ENCODE measurements around the gene ARHGAP6.
A peak's percentile ranks its signal among the peaks of the same experiment; 100 is the strongest.

Gene ARHGAP6

GRCh38 chrX:11111037-11111851 is 554.5 kb downstream of the ARHGAP6 start, which contains the start of gene HCCS:
Gene HCCS, plus strand, starts transcription at chrX:11111332. Its CDS starts 729 bp downstream, at chrX:11112061.
- DNase-seq (ENCODE audit: low spot score): peak; percentile 82

- no peak for DNase-seq (ENCODE audit: low spot score)
Observed at GRCh38 chrX:11109968-11110367, 555.8 kb downstream of the ARHGAP6 start.

GRCh38 chrX:11108253-11108941 is 557.3 kb downstream of the ARHGAP6 start:
- no peak for DNase-seq (ENCODE audit: low spot score)

GRCh38 chrX:11105080-11105479 is 560.6 kb downstream of the ARHGAP6 start:
- DNase-seq (ENCODE audit: low spot score): no peak

- DNase-seq (ENCODE audit: low spot score): peak; percentile 30
Observed at GRCh38 chrX:11103751-11104150, 562.0 kb downstream of the ARHGAP6 start.

GRCh38 chrX:11103006-11103405 is 562.7 kb downstream of the ARHGAP6 start:
- DNase-seq (ENCODE audit: low spot score): peak; percentile 46

GRCh38 chrX:11100281-11101035 is 565.3 kb downstream of the ARHGAP6 start:
- DNase-seq (ENCODE audit: low spot score): peak; percentile 17

GRCh38 chrX:11099465-11099864 is 566.3 kb downstream of the ARHGAP6 start:
- no peak for DNase-seq (ENCODE audit: low spot score)

- no peak for DNase-seq (ENCODE audit: low spot score)
Observed at GRCh38 chrX:11097933-11098332, 567.8 kb downstream of the ARHGAP6 start.

- no peak for DNase-seq (ENCODE audit: low spot score)
Observed at GRCh38 chrX:11089802-11090201, 575.9 kb downstream of the ARHGAP6 start.

Data from activated CD4-positive, alpha-beta T cell treated with anti-CD3 and anti-CD28 coated beads, Interleukin-2, Interleukin-4, amounts not matched to agents 100 ng/mL and 50 ng/mL, durations not matched to agents 16 hours and 8 hours (primary cell).